GM21528 (cell line): Measurements from ENCODE around the gene MRPL52.
"Not testable (repeated sequence)": the region's sequence is repeated elsewhere in the genome, so short reads cannot be mapped to it uniquely, and the experiment has no call there.

Source experiments
- ATAC-seq: cut with Tn5 transposase; IDR thresholded peaks from one replicate; pipeline ENCODE4 v1.9.1; 2021; ENCODE audit warnings: mild to moderate bottlenecking, moderate library complexity; ENCODE audit not compliant: unreplicated experiment, low FRiP score

MRPL52 gene

GRCh38 chr14:22837750-22838538, 8.3 kb downstream of the MRPL52 start:
- ATAC-seq = no peak

- ATAC-seq = no peak
Measured at GRCh38 chr14:22838631-22839041, 8.9 kb downstream of the MRPL52 start.

- ATAC-seq = no peak
Measured at GRCh38 chr14:22839159-22839779, 9.6 kb downstream of the MRPL52 start.

GRCh38 chr14:22841311-22841710, 11.6 kb downstream of the MRPL52 start:
- ATAC-seq = no peak

- no peak for ATAC-seq
Measured at GRCh38 chr14:22841769-22842168, 12.1 kb downstream of the MRPL52 start.

- ATAC-seq = no peak
Measured at GRCh38 chr14:22842211-22843122, 12.8 kb downstream of the MRPL52 start.

GRCh38 chr14:22843123-22843925, 13.6 kb downstream of the MRPL52 start:
- no peak for ATAC-seq

- ATAC-seq = no peak
Measured at GRCh38 chr14:22844221-22845102, 14.8 kb downstream of the MRPL52 start.

- ATAC-seq = no peak
Measured at GRCh38 chr14:22845103-22845394, 15.4 kb downstream of the MRPL52 start.

GRCh38 chr14:22845821-22846625, 16.3 kb downstream of the MRPL52 start:
- no peak for ATAC-seq

- no peak for ATAC-seq
Measured at GRCh38 chr14:22846811-22847307, 17.2 kb downstream of the MRPL52 start.

GRCh38 chr14:22847661-22848341, 18.1 kb downstream of the MRPL52 start:
- no peak for ATAC-seq

- ATAC-seq = no peak
Measured at GRCh38 chr14:22848351-22849164, 18.9 kb downstream of the MRPL52 start.

- ATAC-seq = no peak
Measured at GRCh38 chr14:22849212-22849819, 19.6 kb downstream of the MRPL52 start.

GRCh38 chr14:22850944-22851764, 21.5 kb downstream of the MRPL52 start:
- ATAC-seq = no peak

- ATAC-seq = not testable (repeated sequence)
Measured at GRCh38 chr14:22852178-22852577, 22.5 kb downstream of the MRPL52 start.
